HepG2 (cell line): Measurements from ENCODE around the gene GSTP1. TPM values are rescaled to one million over a fixed set of nuclear protein-coding genes. Genes with fewer than 3 reads are reported as not detected.

Experiments
- ADNP ChIP-seq: sonication (generic); formaldehyde crosslinking; IDR thresholded peaks from 2 replicates; pipeline ENCODE4 v1.4.0; 2020; ENCODE audit warnings: missing genetic modification reagents
- CBX5 ChIP-seq: sonication (generic); formaldehyde crosslinking; IDR thresholded peaks from 2 replicates; pipeline ENCODE4 v1.4.0; 2020; ENCODE audit warnings: missing genetic modification reagents, borderline replicate concordance
- CENPBD1 ChIP-seq: sonication (generic); formaldehyde crosslinking; IDR thresholded peaks from 2 replicates; pipeline ENCODE4 v1.8.0; 2022; ENCODE audit warnings: missing genetic modification reagents, low read depth, mild to moderate bottlenecking, borderline replicate concordance
- CSRNP1 ChIP-seq: sonication (generic); formaldehyde crosslinking; IDR thresholded peaks from 2 replicates; pipeline ENCODE4 v1.8.1; 2023; ENCODE audit warnings: mild to moderate bottlenecking, missing genetic modification reagents
- DMTF1 ChIP-seq: sonication (generic); formaldehyde crosslinking; IDR thresholded peaks from 2 replicates; pipeline ENCODE4 v1.4.0; 2020; ENCODE audit warnings: mild to moderate bottlenecking, missing genetic modification reagents
- ETV5 ChIP-seq: IDR thresholded peaks from 2 replicates; pipeline ENCODE4 v1.6.1; 2018; ENCODE audit warnings: missing biosample characterization, missing genetic modification reagents, inconsistent platforms, borderline replicate concordance
- GFI1 ChIP-seq: sonication (generic); formaldehyde crosslinking; IDR thresholded peaks from 2 replicates; pipeline ENCODE4 v1.5.0; 2020; ENCODE audit warnings: missing genetic modification reagents, mild to moderate bottlenecking, borderline replicate concordance
- GZF1 ChIP-seq: sonication (generic); formaldehyde crosslinking; IDR thresholded peaks from 2 replicates; pipeline ENCODE4 v1.5.1; 2020; ENCODE audit warnings: mild to moderate bottlenecking, missing genetic modification reagents
- KLF15 ChIP-seq: sonication (generic); formaldehyde crosslinking; IDR thresholded peaks from 2 replicates; pipeline ENCODE4 v1.8.1; 2023; ENCODE audit warnings: borderline replicate concordance, mild to moderate bottlenecking, inconsistent platforms, missing genetic modification reagents, mixed read lengths
- MXD1 ChIP-seq: sonication (generic); formaldehyde crosslinking; IDR thresholded peaks from 2 replicates; pipeline ENCODE4 v1.4.0; 2020; ENCODE audit warnings: mild to moderate bottlenecking, missing genetic modification reagents
- MXD3 ChIP-seq: IDR thresholded peaks from 2 replicates; pipeline ENCODE4 v1.6.1; 2016; ENCODE audit warnings: mild to moderate bottlenecking, missing biosample characterization, missing genetic modification reagents
- MYPOP ChIP-seq: sonication (generic); formaldehyde crosslinking; IDR thresholded peaks from 2 replicates; pipeline ENCODE4 v1.8.1; 2023; ENCODE audit warnings: mild to moderate bottlenecking, moderate library complexity, missing genetic modification reagents
- NFIB ChIP-seq: sonication (generic); formaldehyde crosslinking; IDR thresholded peaks from 2 replicates; pipeline ENCODE4 v1.9.0; 2021; ENCODE audit warnings: missing genetic modification reagents, mild to moderate bottlenecking, borderline replicate concordance
- PAF1 ChIP-seq: IDR thresholded peaks from 2 replicates; pipeline ENCODE4 v1.6.1; 2016; ENCODE audit warnings: missing genetic modification reagents, missing compliant biosample characterization
- RAD21 ChIP-seq: fragments of 450-650 bp; formaldehyde crosslinking; IDR thresholded peaks from 2 replicates; pipeline ENCODE4 v1.5.0; 2020; ENCODE audit warnings: mild to moderate bottlenecking
- RAD51 ChIP-seq: fragments of 450-650 bp; IDR thresholded peaks from 2 replicates; pipeline ENCODE4 v1.6.1; 2016; ENCODE audit warnings: borderline replicate concordance
- RARA ChIP-seq: IDR thresholded peaks from 2 replicates; pipeline ENCODE4 v1.6.1; 2016; ENCODE audit warnings: missing genetic modification reagents, missing compliant biosample characterization
- SALL1 ChIP-seq: sonication (generic); formaldehyde crosslinking; IDR thresholded peaks from 2 replicates; pipeline ENCODE4 v1.8.0; 2022; ENCODE audit warnings: mild to moderate bottlenecking, missing genetic modification reagents
- SIN3A ChIP-seq: IDR thresholded peaks from 2 replicates; pipeline ENCODE4 v1.6.1; 2011; ENCODE audit warnings: low read depth, mild to moderate bottlenecking, control low read depth, low read length, borderline replicate concordance
- ZFP1 ChIP-seq: IDR thresholded peaks from 2 replicates; pipeline ENCODE4 v1.6.1; 2016
- ZKSCAN5 ChIP-seq: sonication (generic); formaldehyde crosslinking; IDR thresholded peaks from 2 replicates; pipeline ENCODE4 v1.5.1; 2020; ENCODE audit warnings: mild to moderate bottlenecking, missing genetic modification reagents
- ZNF564 ChIP-seq: sonication (generic); formaldehyde crosslinking; IDR thresholded peaks from 2 replicates; pipeline ENCODE4 v1.8.1; 2023; ENCODE audit warnings: mild to moderate bottlenecking, missing genetic modification reagents
- ZNF720 ChIP-seq: sonication (generic); formaldehyde crosslinking; IDR thresholded peaks from 2 replicates; pipeline ENCODE4 v1.4.0; 2020; ENCODE audit warnings: missing genetic modification reagents
- ZNF883 ChIP-seq: sonication (generic); formaldehyde crosslinking; IDR thresholded peaks from 2 replicates; pipeline ENCODE4 v1.5.1; 2020; ENCODE audit warnings: mild to moderate bottlenecking, missing genetic modification reagents; ENCODE audit errors: not compliant biosample characterization
- polyA plus RNA-seq, 8 experiments: library from polyadenylated mRNA; depleted of rRNA in 3 of 8; stranded (reverse) in 7 of 8; unstranded in 1 of 8; fragments of >200 nt; fragmentation: Illumina TruSeq in 4 of 8; extraction: Trizol in 4 of 8; gene quantifications; 2 replicates each; pipeline versions ENCODE4 v1.2.1 to v1.2.3, GENCODE V29; 2011 to 2016; ENCODE audit warnings: low read depth in 4 of 8, missing spikeins in 1 of 8, mixed read lengths in 1 of 8; ENCODE audit not compliant: insufficient read depth in 1 of 8
- total RNA-seq, 5 experiments: library from RNA; depleted of rRNA; stranded (reverse); fragments of >200 nt; fragmentation: Illumina TruSeq; extraction: Trizol; gene quantifications; 2 replicates each; pipeline ENCODE4 v1.2.3, GENCODE V29; 2016; ENCODE audit warnings: low read depth in 1 of 5

Gene GSTP1
- total and polyA plus RNA-seq, 2 of the 13 experiments (the other 11 are each of a cell fraction or from before 2014, with no cell fraction given) = not detected

- TF ChIP-seq DMTF1 (no peak), SIN3A (no peak), ZKSCAN5 (CRISPR knock-in tag) (no peak), ZNF720 (CRISPR knock-in tag) (no peak), ZFP1 (CRISPR knock-in tag) (0 out of 2 replicates have a peak, but pooled peaks have one; percentile 37), RAD21 (CRISPR knock-in tag) (peak; percentile 72), KLF15 (CRISPR knock-in tag) (peak; percentile 50; the same call in 1 of the 2 replicates), NFIB (CRISPR knock-in tag) (no peak), CSRNP1 (peak; percentile 82; the same call in 1 of the 2 replicates), ADNP (CRISPR knock-in tag) (peak; percentile 91), PAF1 (CRISPR knock-in tag) (no peak), RARA (CRISPR knock-in tag) (no peak), ETV5 (CRISPR knock-in tag) (peak; percentile 31; the same call in 1 of the 2 replicates), GZF1 (peak; percentile 65; the same call in 1 of the 2 replicates), GFI1 (no peak), CENPBD1 (CRISPR knock-in tag) (no peak; the same call in 1 of the 2 replicates), MXD1 (CRISPR knock-in tag) (peak; percentile 81), MXD3 (CRISPR knock-in tag) (peak; percentile 73; the same call in 1 of the 2 replicates), ZNF564 (CRISPR knock-in tag) (peak; percentile 48), CBX5 (CRISPR knock-in tag) (peak; percentile 90), ZNF883 (CRISPR knock-in tag) (no peak), SALL1 (peak; percentile 68), RAD51 (no peak), MYPOP (CRISPR knock-in tag) (no peak)
Measured at GRCh38 chr11:67629386-67630227, 46.0 kb downstream of the GSTP1 start, which contains the start of gene NUDT8 (continued).
